Activated CD8-positive, alpha-beta memory T cell treated with anti-CD3 and anti-CD28 coated beads for 24 hours (primary cell): ENCODE measurements around the gene DHRS3.

ENCODE experiments used
- DNase-seq: peaks from one replicate; pipeline ENCODE4 v3.0.0-alpha.2; 2020

DHRS3 gene

GRCh38 chr1:12596007-12596821 lies 21.8 kb downstream of the DHRS3 start:
- DNase-seq = no peak

- no peak for DNase-seq
These were observed 22.3 kb downstream of the DHRS3 start for GRCh38 chr1:12595757-12596006.

- peak; percentile 77 for DNase-seq
These were observed 22.8 kb downstream of the DHRS3 start for GRCh38 chr1:12594966-12595756.

GRCh38 chr1:12594490-12594889 lies 23.5 kb downstream of the DHRS3 start:
- no peak for DNase-seq

GRCh38 chr1:12593621-12594066 lies 24.4 kb downstream of the DHRS3 start:
- no peak for DNase-seq

GRCh38 chr1:12592496-12592895 lies 25.5 kb downstream of the DHRS3 start:
- no peak for DNase-seq

GRCh38 chr1:12591267-12591938 lies 26.6 kb downstream of the DHRS3 start:
- DNase-seq = no peak

GRCh38 chr1:12588695-12589094 lies 29.3 kb downstream of the DHRS3 start:
- no peak for DNase-seq

- no peak for DNase-seq
These were observed 29.9 kb downstream of the DHRS3 start for GRCh38 chr1:12587981-12588640.

GRCh38 chr1:12585951-12586942 lies 31.8 kb downstream of the DHRS3 start:
- no peak for DNase-seq

- DNase-seq = no peak
These were observed 32.5 kb downstream of the DHRS3 start for GRCh38 chr1:12585536-12585935.

- no peak for DNase-seq
These were observed 33.0 kb downstream of the DHRS3 start for GRCh38 chr1:12584900-12585525.

- DNase-seq = no peak
These were observed 34.5 kb downstream of the DHRS3 start for GRCh38 chr1:12583484-12583883.

GRCh38 chr1:12582649-12583048 lies 35.4 kb downstream of the DHRS3 start:
- DNase-seq = no peak

GRCh38 chr1:12581179-12581578 lies 36.8 kb downstream of the DHRS3 start:
- no peak for DNase-seq

- no peak for DNase-seq
These were observed 37.7 kb downstream of the DHRS3 start for GRCh38 chr1:12580054-12580887.

- no peak for DNase-seq
These were observed 39.1 kb downstream of the DHRS3 start for GRCh38 chr1:12578860-12579422.

- DNase-seq = no peak
These were observed 41.0 kb downstream of the DHRS3 start for GRCh38 chr1:12577020-12577419.

GRCh38 chr1:12574757-12575139 lies 43.3 kb downstream of the DHRS3 start:
- no peak for DNase-seq
